H1 (cell line): ENCODE results near the gene LMNB1. TPM values are rescaled to one million over a fixed set of nuclear protein-coding genes. Genes with fewer than 3 reads are reported as not detected.

Experiments
- CTCF ChIA-PET: fragments of 300-600 bp; sonication (Branson Sonifier 250); formaldehyde crosslinking; loops from one replicate; lab custom pipeline; 2021; ENCODE audit not compliant: partially characterized antibody; lab: Charles Lee
- POLR2A ChIA-PET: fragments of 300-600 bp; sonication (Branson Sonifier 250); formaldehyde crosslinking; loops from one replicate; lab custom pipeline; 2021; ENCODE audit warnings: inconsistent platforms; ENCODE audit not compliant: partially characterized antibody; lab: Charles Lee
- DNase-seq, 2 experiments: peaks; one replicate each; pipeline versions ENCODE4 v3.0.0 to v3.0.0-alpha.2; 2010 to 2022; ENCODE audit warnings: low spot score in 2 of 2, low read depth in 1 of 2, mixed read lengths in 1 of 2
- FAIRE-seq: peaks from 2 replicates; lab custom pipeline; 2011; peaks lifted over from hg19 to GRCh38; lab: Jason Lieb, UNC
- H2AFZ ChIP-seq: 2 replicates; pipeline ENCODE4 v1.8.1; 2012; ENCODE audit warnings: low read length, inconsistent platforms
- H2AK5ac ChIP-seq: 2 replicates; pipeline ENCODE4 v1.6.1; 2013; ENCODE audit warnings: low read depth, low read length
- H2BK120ac ChIP-seq: replicated peaks from 2 replicates; pipeline ENCODE3; 2013; ENCODE audit warnings: low read depth, low read length, inconsistent platforms
- H2BK12ac ChIP-seq: 2 replicates; pipeline ENCODE4 v1.6.1; 2013; ENCODE audit warnings: low read depth, low read length
- H2BK15ac ChIP-seq: 2 replicates; pipeline ENCODE4 v1.6.1; 2013; ENCODE audit warnings: low read length
- H2BK20ac ChIP-seq: 2 replicates; pipeline ENCODE4 v1.6.1; 2013; ENCODE audit warnings: low read length
- H2BK5ac ChIP-seq: 2 replicates; pipeline ENCODE4 v1.6.1; 2013; ENCODE audit warnings: low read depth, low read length
- H3K14ac ChIP-seq: 2 replicates; pipeline ENCODE4 v1.6.1; 2013; ENCODE audit warnings: inconsistent platforms; ENCODE audit not compliant: insufficient read length
- H3K18ac ChIP-seq: 2 replicates; pipeline ENCODE4 v1.6.1; 2013; ENCODE audit warnings: low read length; ENCODE audit errors: extremely low read depth
- H3K23ac ChIP-seq: 2 replicates; pipeline ENCODE4 v1.6.1; 2013; ENCODE audit warnings: inconsistent platforms; ENCODE audit not compliant: insufficient read length
- H3K23me2 ChIP-seq: 2 replicates; pipeline ENCODE4 v1.6.1; 2013; ENCODE audit warnings: low read depth, low read length
- H3K27ac ChIP-seq: 2 replicates; pipeline ENCODE4 v1.6.1; 2011; ENCODE audit warnings: low read depth, low read length, inconsistent platforms
- H3K27me3 ChIP-seq, 4 experiments: replicated peaks in 1 of 4; 1 replicate in 1 of 4; 2 replicates in 3 of 4; pipeline versions ENCODE4 v1.6.1 to v1.8.1; 2011 to 2013; ENCODE audit warnings: low read length in 3 of 4, mild to moderate bottlenecking in 3 of 4, inconsistent platforms in 2 of 4, mixed read lengths in 2 of 4, moderate library complexity in 1 of 4; ENCODE audit not compliant: control insufficient read depth in 3 of 4, insufficient read depth in 3 of 4; ENCODE audit errors: extremely low read depth in 1 of 4
- H3K36me3 ChIP-seq, 4 experiments: 2 replicates each; pipeline versions ENCODE4 v1.6.1 to v1.8.1; 2011 to 2013; ENCODE audit warnings: mild to moderate bottlenecking in 4 of 4, low read length in 3 of 4, moderate library complexity in 2 of 4, control low read depth in 1 of 4, inconsistent platforms in 1 of 4; ENCODE audit not compliant: insufficient read depth in 4 of 4, control insufficient read depth in 2 of 4
- H3K4ac ChIP-seq: replicated peaks from 2 replicates; pipeline ENCODE3; 2013; ENCODE audit warnings: low read length, low read depth, mixed read lengths, inconsistent platforms; ENCODE audit not compliant: insufficient read length
- H3K4me1 ChIP-seq, 4 experiments: replicated peaks in 1 of 4; 1 replicate in 1 of 4; 2 replicates in 3 of 4; pipeline versions ENCODE4 v1.6.1 to v1.8.1; 2011 to 2013; ENCODE audit warnings: low read length in 3 of 4, inconsistent platforms in 2 of 4, mixed read lengths in 1 of 4; ENCODE audit not compliant: insufficient read depth in 4 of 4, control insufficient read depth in 3 of 4
- H3K4me2 ChIP-seq, 2 experiments: 2 replicates each; pipeline versions ENCODE4 v1.6.1 to v1.8.1; 2011 to 2013; ENCODE audit warnings: low read depth in 2 of 2, low read length in 2 of 2, control low read depth in 1 of 2, inconsistent platforms in 1 of 2, mild to moderate bottlenecking in 1 of 2; ENCODE audit not compliant: insufficient read depth in 1 of 2
- H3K4me3 ChIP-seq, 4 experiments: fragments of 200-600, 300-600 bp in 1 of 4; sonication (generic), shearing (Covaris generic), sonication (Bioruptor Twin) in 1 of 4; 2 replicates each; pipeline versions ENCODE4 v1.5.1 to v1.8.1; 2011 to 2016; ENCODE audit warnings: low read length in 4 of 4, low read depth in 3 of 4, control low read depth in 2 of 4, inconsistent platforms in 2 of 4, mild to moderate bottlenecking in 2 of 4, mixed read lengths in 1 of 4, moderate library complexity in 1 of 4; ENCODE audit not compliant: insufficient read depth in 2 of 4; ENCODE audit errors: extremely low read depth in 1 of 4
- H3K56ac ChIP-seq: replicated peaks from 2 replicates; pipeline ENCODE3; 2013; ENCODE audit warnings: low read depth, mild to moderate bottlenecking, mixed read lengths, low read length, inconsistent platforms; ENCODE audit not compliant: insufficient read length
- H3K79me1 ChIP-seq: 2 replicates; pipeline ENCODE4 v1.6.1; 2013; ENCODE audit warnings: low read depth, low read length, control low read depth
- H3K79me2 ChIP-seq, 2 experiments: 2 replicates each; pipeline versions ENCODE4 v1.6.1 to v1.8.1; 2012 to 2013; ENCODE audit warnings: low read length in 2 of 2, mild to moderate bottlenecking in 2 of 2, inconsistent platforms in 1 of 2; ENCODE audit not compliant: insufficient read depth in 2 of 2, control insufficient read depth in 1 of 2
- H3K9ac ChIP-seq, 4 experiments: replicated peaks in 1 of 4; 1 replicate in 1 of 4; 2 replicates in 3 of 4; pipeline versions ENCODE4 v1.6.1 to v1.8.1; 2011 to 2013; ENCODE audit warnings: low read depth in 3 of 4, low read length in 3 of 4, control low read depth in 2 of 4, mild to moderate bottlenecking in 2 of 4, moderate library complexity in 2 of 4, inconsistent platforms in 1 of 4; ENCODE audit errors: extremely low read depth in 1 of 4
- H3K9me3 ChIP-seq, 2 experiments: 2 replicates each; pipeline versions ENCODE4 v1.6.1 to v1.8.1; 2012 to 2013; ENCODE audit warnings: mild to moderate bottlenecking in 2 of 2, moderate library complexity in 2 of 2, control low read depth in 1 of 2, inconsistent platforms in 1 of 2, low read depth in 1 of 2, low read length in 1 of 2, mixed read lengths in 1 of 2; ENCODE audit not compliant: insufficient read depth in 2 of 2
- H4K20me1 ChIP-seq, 2 experiments: replicated peaks in 1 of 2; 2 replicates each; pipeline versions ENCODE3 to v1.8.1; 2011 to 2013; ENCODE audit warnings: inconsistent platforms in 2 of 2, low read length in 2 of 2, mild to moderate bottlenecking in 1 of 2; ENCODE audit not compliant: insufficient read depth in 2 of 2, control insufficient read depth in 1 of 2
- H4K5ac ChIP-seq: 2 replicates; pipeline ENCODE4 v1.6.1; 2013; ENCODE audit warnings: low read length, low read depth, mixed read lengths, inconsistent platforms; ENCODE audit not compliant: insufficient read length
- H4K8ac ChIP-seq: 2 replicates; pipeline ENCODE4 v1.8.0; 2013; ENCODE audit warnings: mild to moderate bottlenecking, moderate library complexity, low read length, inconsistent platforms; ENCODE audit not compliant: insufficient read depth; ENCODE audit errors: extremely low read depth
- H4K91ac ChIP-seq: replicated peaks from 2 replicates; pipeline ENCODE3; 2013; ENCODE audit warnings: low read length, mixed read lengths, inconsistent platforms; ENCODE audit not compliant: insufficient read length
- WGBS, 2 experiments: shearing (Covaris generic) in 1 of 2; methylation state at CpG; one replicate each; pipeline versions ENCODE4 v1.1.6 to v1.1.7; 2013 to 2015; ENCODE audit warnings: low lambda C conversion rate in 2 of 2, mixed read lengths in 2 of 2, inconsistent platforms in 1 of 2, low coverage in 1 of 2, missing lambda C conversion rate in 1 of 2; ENCODE audit not compliant: insufficient replicate concordance in 2 of 2, insufficient coverage in 1 of 2, insufficient read length in 1 of 2; ENCODE audit errors: extremely low coverage in 1 of 2, missing lambda C conversion rate in 1 of 2; 5-methylcytosine and 5-hydroxymethylcytosine counted together
- polyA plus RNA-seq, 7 experiments: library from polyadenylated mRNA; depleted of rRNA in 3 of 7; stranded (reverse) in 5 of 7; unstranded in 2 of 7; fragments of >200 nt in 5 of 7; fragments of 200-250 nt in 2 of 7; gene quantifications; 1 replicate in 5 of 7; 2 replicates in 1 of 7; 4 replicates in 1 of 7; pipeline versions ENCODE4 v1.2.1 to v1.2.3, GENCODE V29; 2011 to 2013; ENCODE audit warnings: missing spikeins in 2 of 7, mixed read lengths in 2 of 7
- total RNA-seq: library from RNA; stranded (reverse); fragmentation: NEBNext Ultra II Directional; extraction: Animal tissue kit (Norgen Biotek cat#: 25700); gene quantifications from 2 replicates; pipeline ENCODE4 v1.2.1, GENCODE V29; 2021

Gene LMNB1
- total and polyA plus RNA-seq, 2 of the 8 experiments (the other 6 are each of a cell fraction or from before 2014, with no cell fraction given) = 73.5 to 225 TPM

DNA sequence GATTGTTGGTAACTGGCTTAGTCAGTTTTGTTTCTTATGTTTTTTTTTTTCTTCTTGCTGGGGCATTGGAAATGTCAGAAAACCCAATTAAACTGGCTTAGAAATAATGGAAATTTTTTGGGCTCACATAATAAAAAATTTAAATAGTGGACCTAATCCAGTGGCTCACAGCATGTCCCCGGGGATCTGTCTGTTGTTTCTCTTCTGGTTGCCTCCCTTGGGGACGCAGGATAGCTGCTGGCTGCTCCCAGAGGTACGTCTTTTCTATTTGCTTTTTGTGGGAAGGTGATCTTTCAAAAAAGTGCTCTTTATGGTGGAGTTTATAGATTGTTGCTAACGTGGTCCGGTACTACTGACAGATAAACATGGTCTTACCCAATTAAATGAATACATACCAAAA lies 52.2 kb downstream of the LMNB1 start:
- CTCF ChIA-PET = interaction anchor here (1.0 to 1.9 kb wide), 4 partner anchors 8 to 152 kb away, joined by 3 to 4 read pairs (median 3); no protein-coding TSS in a partner anchor
- no peak for FAIRE-seq
- H3K79me2 ChIP-seq = peaks cover 0 to 10% of the 10 kb centered on the region in 2 experiments; a peak in 1 of 4 replicates

More for the DNA sequence above, 52.2 kb downstream of the LMNB1 start:
- Histone ChIP-seq H3K9me3 (no peaks in the 10 kb centered on the region), H3K4me2 (no peak overlapping the region), H2BK5ac (no peak overlapping the region), H2AFZ (no peak overlapping the region), H2AK5ac (no peak overlapping the region), H3K56ac (no peak overlapping the region), H3K4me1 (peaks cover 0 to 14% (median 4%) of the 10 kb centered on the region in 4 experiments; a peak in 4 of 7 replicates), H2BK12ac (no peak overlapping the region), H2BK15ac (no peak overlapping the region), H3K36me3 (peaks cover 18 to 86% (median 56%) of the 10 kb centered on the region in 4 experiments), H3K23ac (no peak overlapping the region), H3K23me2 (no peaks in the 10 kb centered on the region), H2BK20ac (no peak overlapping the region), H4K8ac (no peak overlapping the region), H3K4me3 (no peak overlapping the region), H4K5ac (no peak overlapping the region), H3K18ac (no peak overlapping the region), H3K14ac (no peak overlapping the region), H3K9ac (no peak overlapping the region), H2BK120ac (no peak overlapping the region), H4K91ac (no peak overlapping the region), H3K27me3 (no peaks in the 10 kb centered on the region), H4K20me1 (peaks cover 3 to 4% of the 10 kb centered on the region in 2 experiments), H3K79me1 (peaks cover 2% of the 10 kb centered on the region; the same call in 1 of the 2 replicates), H3K4ac (no peak overlapping the region), H3K27ac (no peak overlapping the region)
- no peak for DNase-seq
- 88% methylated on average over 5 of the region's 5 CpGs; no CpG with 5 or more reads in 1 of the 2 experiments for WGBS, 2 experiments
- POLR2A ChIA-PET = interaction anchor here (1.3 kb wide), 1 partner anchor 10 kb away, joined by 3 read pairs; no protein-coding TSS in a partner anchor
